SK-N-SH treated with all-trans-retinoic acid at 6 μM for 48 hours (cell line): ENCODE results near the gene CBX8.

ENCODE experiments used
- ATAC-seq: fragments of 200-7000 bp; cut with Tn5 transposase; 3 replicates; pipeline ENCODE4 v1.9.1; 2020; ENCODE audit warnings: mild to moderate bottlenecking, moderate library complexity
- ARNTL ChIP-seq: fragments of 450-650 bp; formaldehyde crosslinking; IDR thresholded peaks from 2 replicates; pipeline ENCODE4 v1.5.0; 2020; ENCODE audit warnings: low read depth, mild to moderate bottlenecking, moderate library complexity, borderline replicate concordance
- BACH2 ChIP-seq: fragments of 250-450 bp; sonication (Bioruptor Pico); IDR thresholded peaks from 2 replicates; pipeline ENCODE4 v1.9.0; 2021; ENCODE audit warnings: mild to moderate bottlenecking, borderline replicate concordance
- CREB5 ChIP-seq: fragments of 250-450 bp; sonication (Bioruptor Pico); IDR thresholded peaks from 2 replicates; pipeline ENCODE4 v1.5.1; 2020; ENCODE audit warnings: low read depth, mild to moderate bottlenecking, moderate library complexity
- CSDC2 ChIP-seq: fragments of 250-450 bp; sonication (Bioruptor Pico); IDR thresholded peaks from 2 replicates; pipeline ENCODE4 v1.5.0; 2020; ENCODE audit warnings: mild to moderate bottlenecking, moderate library complexity
- CSRNP3 ChIP-seq: fragments of 250-450 bp; sonication (Bioruptor Pico); IDR thresholded peaks from 2 replicates; pipeline ENCODE4 v1.5.1; 2021; ENCODE audit warnings: mild to moderate bottlenecking, moderate library complexity
- ESRRG ChIP-seq: fragments of 250-450 bp; sonication (Bioruptor Pico); IDR thresholded peaks from 2 replicates; pipeline ENCODE4 v1.6.1; 2021; ENCODE audit warnings: mild to moderate bottlenecking
- GLIS3 ChIP-seq: fragments of 250-450 bp; sonication (Bioruptor Pico); IDR thresholded peaks from 2 replicates; pipeline ENCODE4 v1.5.0; 2020; ENCODE audit warnings: mild to moderate bottlenecking, moderate library complexity
- ISL1 ChIP-seq: fragments of 250-450 bp; sonication (Bioruptor Pico); IDR thresholded peaks from 2 replicates; pipeline ENCODE4 v2.1.2; 2022; ENCODE audit warnings: mild to moderate bottlenecking, moderate library complexity
- OSR1 ChIP-seq: fragments of 250-450 bp; sonication (Bioruptor Pico); IDR thresholded peaks from 2 replicates; pipeline ENCODE4 v1.8.0; 2022; ENCODE audit warnings: moderate library complexity, mild to moderate bottlenecking, inconsistent platforms
- PATZ1 ChIP-seq: fragments of 250-450 bp; sonication (Bioruptor Pico); IDR thresholded peaks from 2 replicates; pipeline ENCODE4 v1.8.0; 2020; ENCODE audit warnings: mild to moderate bottlenecking, moderate library complexity, borderline replicate concordance
- POU6F1 ChIP-seq: fragments of 250-450 bp; sonication (Bioruptor Pico); IDR thresholded peaks from 2 replicates; pipeline ENCODE4 v1.8.0; 2021; ENCODE audit warnings: low read depth, mild to moderate bottlenecking, moderate library complexity, borderline replicate concordance
- RARB ChIP-seq: fragments of 250-450 bp; sonication (Bioruptor Pico); IDR thresholded peaks from 2 replicates; pipeline ENCODE4 v1.8.0; 2021; ENCODE audit warnings: mild to moderate bottlenecking, moderate library complexity
- SNAI2 ChIP-seq: fragments of 250-450 bp; sonication (Bioruptor Pico); IDR thresholded peaks from 2 replicates; pipeline ENCODE4 v1.5.0; 2020; ENCODE audit warnings: mild to moderate bottlenecking, moderate library complexity
- TCF4 ChIP-seq: fragments of 250-450 bp; sonication (Bioruptor Pico); IDR thresholded peaks from 2 replicates; pipeline ENCODE4 v1.8.0; 2021; ENCODE audit warnings: mild to moderate bottlenecking, moderate library complexity, borderline replicate concordance
- TOX ChIP-seq: fragments of 250-450 bp; sonication (Bioruptor Pico); IDR thresholded peaks from 2 replicates; pipeline ENCODE4 v1.8.0; 2021; ENCODE audit warnings: mild to moderate bottlenecking, moderate library complexity, borderline replicate concordance
- TSHZ2 ChIP-seq: fragments of 250-450 bp; sonication (Bioruptor Pico); IDR thresholded peaks from 2 replicates; pipeline ENCODE4 v1.5.0; 2020; ENCODE audit warnings: mild to moderate bottlenecking, moderate library complexity
- ZC3H10 ChIP-seq: fragments of 250-450 bp; sonication (Bioruptor Pico); IDR thresholded peaks from 2 replicates; pipeline ENCODE4 v1.5.1; 2021; ENCODE audit warnings: mild to moderate bottlenecking, moderate library complexity
- ZFP3 ChIP-seq: fragments of 250-450 bp; sonication (Bioruptor Pico); IDR thresholded peaks from 2 replicates; pipeline ENCODE4 v1.5.0; 2020; ENCODE audit warnings: mild to moderate bottlenecking, moderate library complexity
- ZFP30 ChIP-seq: fragments of 450-650 bp; formaldehyde crosslinking; IDR thresholded peaks from 2 replicates; pipeline ENCODE4 v1.5.0; 2022; ENCODE audit warnings: mild to moderate bottlenecking, moderate library complexity
- ZNF565 ChIP-seq: fragments of 450-650 bp; formaldehyde crosslinking; conservative IDR thresholded peaks from 2 replicates; pipeline ENCODE4 v1.5.0; 2020; ENCODE audit warnings: low read depth, mild to moderate bottlenecking, moderate library complexity
- ZNF70 ChIP-seq: fragments of 450-650 bp; formaldehyde crosslinking; IDR thresholded peaks from 2 replicates; pipeline ENCODE4 v1.5.0; 2020; ENCODE audit warnings: mild to moderate bottlenecking, moderate library complexity
- ZNF8 ChIP-seq: fragments of 450-650 bp; formaldehyde crosslinking; IDR thresholded peaks from 2 replicates; pipeline ENCODE4 v1.5.0; 2020; ENCODE audit warnings: mild to moderate bottlenecking, moderate library complexity

Gene CBX8

GRCh38 chr17:79830763-79831264, 33.9 kb upstream of the CBX8 start:
- ATAC-seq: no peak
- TF ChIP-seq ZNF565 (CRISPR knock-in tag) (no peak), ZC3H10 (CRISPR knock-in tag) (no peak), CSDC2 (CRISPR knock-in tag) (no peak), OSR1 (CRISPR knock-in tag) (no peak), CSRNP3 (CRISPR knock-in tag) (no peak), ZFP3 (CRISPR knock-in tag) (no peak), CREB5 (CRISPR knock-in tag) (no peak), GLIS3 (CRISPR knock-in tag) (no peak), TCF4 (CRISPR knock-in tag) (no peak), RARB (CRISPR knock-in tag) (no peak), BACH2 (CRISPR knock-in tag) (no peak), TSHZ2 (CRISPR knock-in tag) (no peak), ZFP30 (CRISPR knock-in tag) (no peak), ARNTL (no peak)
- TF ChIP-seq, all 23 proteins: peak for 0

GRCh38 chr17:79830303-79830702, 33.4 kb upstream of the CBX8 start:
- no peak for ATAC-seq
- no peak for TF ChIP-seq CREB5 (CRISPR knock-in tag)
- no peak for TF ChIP-seq ZC3H10 (CRISPR knock-in tag)
- no peak for TF ChIP-seq OSR1 (CRISPR knock-in tag)
- TF ChIP-seq RARB (CRISPR knock-in tag): no peak
- TF ChIP-seq ZNF70: no peak
- TF ChIP-seq ZFP30 (CRISPR knock-in tag): no peak
- TF ChIP-seq PATZ1 (CRISPR knock-in tag): no peak
- TF ChIP-seq ISL1 (CRISPR knock-in tag): no peak
- TF ChIP-seq ZNF8 (CRISPR knock-in tag): no peak
- no peak for TF ChIP-seq CSRNP3 (CRISPR knock-in tag)
- no peak for TF ChIP-seq TCF4 (CRISPR knock-in tag)
- no peak for TF ChIP-seq GLIS3 (CRISPR knock-in tag)
- TF ChIP-seq POU6F1 (CRISPR knock-in tag): no peak
- no peak for TF ChIP-seq CSDC2 (CRISPR knock-in tag)
- TF ChIP-seq TSHZ2 (CRISPR knock-in tag): no peak
- no peak for TF ChIP-seq TOX (CRISPR knock-in tag)
- TF ChIP-seq ESRRG (CRISPR knock-in tag): no peak
- TF ChIP-seq ARNTL: no peak
- no peak for TF ChIP-seq ZNF565 (CRISPR knock-in tag)
- TF ChIP-seq SNAI2: no peak
